T-helper 22 cell (primary cell): ENCODE data around the gene YWHAG.
"Not testable (repeated sequence)": the region's sequence is repeated elsewhere in the genome, so short reads cannot be mapped to it uniquely, and the experiment has no call there.

Experiments used
- DNase-seq: peaks from one replicate; pipeline ENCODE4 v3.0.0-alpha.2; 2020; ENCODE audit warnings: low read depth

YWHAG gene

GRCh38 chr7:76346778-76347177 is 12.0 kb downstream of the YWHAG start:
- no peak for DNase-seq

- DNase-seq: no peak
These were observed 12.7 kb downstream of the YWHAG start for GRCh38 chr7:76346097-76346496.

- no peak for DNase-seq
These were observed 14.9 kb downstream of the YWHAG start for GRCh38 chr7:76343931-76344321.

DNA sequence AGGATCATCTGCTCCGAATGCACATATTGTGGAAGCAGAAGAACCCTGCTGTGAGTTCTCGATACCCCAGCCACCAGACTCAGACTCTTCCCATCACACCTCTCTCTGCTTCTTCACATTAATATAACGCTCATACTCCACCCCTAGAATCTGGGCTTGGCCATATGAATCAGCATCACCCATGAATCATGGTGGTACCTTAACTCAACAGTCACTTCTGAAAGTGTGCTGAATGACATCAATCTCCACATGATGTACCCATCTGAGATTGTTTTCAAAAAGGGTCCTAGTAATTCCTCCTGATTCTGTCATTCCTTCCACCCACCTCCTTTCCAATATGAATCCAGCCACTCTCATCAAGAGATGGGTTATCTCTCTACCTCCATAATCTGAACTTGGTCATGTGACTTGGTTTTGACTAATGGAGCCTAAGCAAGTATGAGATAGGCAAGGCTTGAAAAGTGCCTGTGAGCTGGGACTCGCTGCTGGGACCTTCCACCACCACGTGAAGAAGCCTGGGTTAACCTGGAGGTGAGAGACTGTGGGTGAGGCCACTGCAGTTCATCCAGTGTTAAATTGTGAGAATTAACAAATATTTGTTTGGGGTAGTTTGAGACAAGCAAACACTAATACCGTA is 15.4 kb downstream of the YWHAG start:
- DNase-seq: no peak

DNA sequence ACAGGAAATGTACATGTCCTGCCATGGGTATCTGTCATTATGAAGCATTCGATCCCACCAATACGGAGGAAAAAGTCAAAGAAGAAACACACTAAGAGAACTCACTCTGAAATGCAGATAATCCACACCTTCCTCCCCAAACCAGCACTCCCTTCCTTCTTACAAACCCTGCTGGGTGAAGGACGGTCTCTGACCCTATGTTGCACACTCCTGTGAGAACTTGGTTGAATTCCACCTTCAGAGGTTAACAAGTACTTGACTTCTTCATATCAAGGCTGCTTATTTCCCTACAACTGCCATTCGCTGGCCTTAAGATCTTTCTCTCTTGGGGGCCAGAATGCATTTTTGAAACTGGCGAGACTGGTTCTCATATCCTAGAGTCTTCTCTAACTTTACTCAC is 16.6 kb downstream of the YWHAG start:
- no peak for DNase-seq

- no peak for DNase-seq
These were observed 18.1 kb downstream of the YWHAG start for GRCh38 chr7:76340617-76341131.

DNA sequence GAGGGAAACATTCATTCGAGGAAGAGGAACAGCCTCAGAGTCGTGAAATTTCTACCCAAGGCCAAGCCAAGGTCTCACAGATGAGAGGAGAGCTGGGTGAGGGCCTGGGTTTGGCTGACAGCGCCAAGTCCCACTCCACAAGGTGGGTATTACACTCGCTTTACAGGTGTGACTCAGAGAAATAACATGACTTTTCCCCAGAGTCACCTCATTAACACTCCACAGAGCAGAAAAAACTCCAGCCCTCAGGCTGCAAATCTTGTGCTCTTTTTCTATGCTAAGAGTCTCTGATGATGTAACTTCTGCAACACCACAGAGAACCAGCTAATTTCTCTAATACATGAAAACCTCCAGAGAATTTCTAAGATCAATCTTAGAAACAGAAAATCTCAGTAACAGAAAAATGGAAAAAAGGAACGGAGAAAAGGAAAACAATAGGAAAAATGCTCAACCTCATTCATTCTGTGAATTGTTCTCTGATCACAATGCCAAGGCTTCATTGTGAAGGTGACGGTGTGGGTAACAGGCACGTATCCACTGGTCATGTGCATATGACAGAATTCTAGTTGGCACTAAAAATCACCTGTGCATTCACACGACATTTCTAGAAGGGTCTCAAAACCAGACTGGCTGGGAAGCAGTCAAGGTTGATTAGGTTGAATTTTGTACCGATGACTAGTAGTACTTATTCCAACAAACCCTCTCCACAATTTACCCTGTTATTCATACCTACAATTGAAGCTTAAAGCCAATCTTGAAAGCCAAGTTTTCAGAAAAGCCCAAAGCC is 20.3 kb downstream of the YWHAG start:
- no peak for DNase-seq

DNA sequence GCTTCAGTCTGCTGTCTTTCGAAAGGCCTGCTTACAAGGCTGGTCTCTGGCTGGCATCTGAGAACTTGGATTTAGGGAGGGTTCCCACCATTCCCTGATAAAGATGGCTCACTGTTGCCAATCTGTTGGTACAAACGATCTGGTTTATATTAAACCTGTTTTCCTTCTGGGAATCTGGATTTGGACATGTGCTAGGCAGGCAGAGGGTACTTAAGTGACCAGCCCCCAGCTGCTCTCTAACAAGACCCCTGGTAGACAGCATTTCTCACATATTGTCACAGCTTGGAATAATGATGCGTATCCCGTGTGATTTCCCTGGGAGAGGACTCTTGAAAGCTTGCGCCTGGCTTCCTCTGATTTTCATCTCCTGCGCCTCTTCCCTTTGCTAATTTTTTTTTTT is 21.6 kb downstream of the YWHAG start:
- no peak for DNase-seq

DNA sequence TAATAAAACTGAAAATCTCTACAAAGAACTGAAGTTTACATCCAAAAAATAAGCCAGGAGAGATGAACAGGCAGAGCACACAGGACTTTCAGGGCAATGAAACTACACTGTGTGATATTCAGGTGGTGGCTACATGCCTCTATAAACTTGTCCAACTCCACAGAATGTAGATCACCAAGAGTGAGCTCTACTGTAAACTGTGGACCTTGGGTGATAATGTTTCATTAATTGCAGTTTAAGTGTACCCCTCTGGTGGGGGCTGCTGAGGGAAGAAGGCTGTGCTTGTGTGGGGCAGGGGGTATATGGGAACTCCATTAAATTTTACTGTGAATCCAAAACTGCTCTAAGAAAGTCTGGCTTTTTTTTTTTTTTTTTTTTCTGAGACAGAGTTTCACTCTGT is 22.7 kb downstream of the YWHAG start:
- no peak for DNase-seq

DNA sequence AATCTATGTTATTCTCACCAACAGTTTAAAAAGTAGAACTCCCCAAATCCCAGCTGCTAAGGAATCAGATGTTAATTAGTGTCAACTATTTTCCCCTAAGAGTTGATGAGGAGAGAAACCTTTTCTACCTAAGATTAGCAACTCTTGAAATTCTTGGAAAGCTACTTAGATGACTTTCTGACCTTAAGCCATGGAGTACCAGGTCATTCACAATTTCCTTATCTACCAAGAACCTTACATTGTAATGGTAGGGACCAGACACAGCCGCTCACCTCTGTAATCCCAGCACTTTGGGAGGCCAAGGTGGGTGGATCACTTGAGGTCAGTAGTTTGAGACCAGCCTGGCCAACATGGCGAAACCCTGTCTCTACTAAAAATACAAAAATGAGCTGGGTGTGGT is 23.4 kb downstream of the YWHAG start:
- DNase-seq: not testable (repeated sequence)

- DNase-seq: no peak
These were observed 24.3 kb downstream of the YWHAG start for GRCh38 chr7:76334320-76334967.

- no peak for DNase-seq
These were observed 25.2 kb downstream of the YWHAG start for GRCh38 chr7:76333511-76334101.

DNA sequence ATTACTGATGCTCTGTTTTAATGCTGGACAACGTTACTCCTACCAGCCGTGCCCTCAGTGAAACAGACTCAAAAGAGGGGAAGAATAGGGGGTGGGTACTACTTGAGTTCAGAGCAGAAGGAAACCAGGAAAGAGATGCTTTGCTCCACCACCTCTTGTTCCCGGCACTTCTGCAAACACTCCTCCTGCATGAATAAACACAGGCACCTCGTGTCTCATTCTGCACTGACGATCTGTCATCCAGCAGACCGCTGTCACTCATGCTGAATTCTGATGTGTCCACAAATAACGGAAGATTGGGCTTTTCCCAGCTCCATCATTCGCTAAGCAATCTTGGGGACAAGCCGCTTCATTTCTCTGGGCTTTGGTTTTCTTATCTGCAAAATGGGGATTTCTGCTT is 26.7 kb downstream of the YWHAG start:
- DNase-seq: no peak

- no peak for DNase-seq
These were observed 28.1 kb downstream of the YWHAG start for GRCh38 chr7:76330673-76331072.

DNA sequence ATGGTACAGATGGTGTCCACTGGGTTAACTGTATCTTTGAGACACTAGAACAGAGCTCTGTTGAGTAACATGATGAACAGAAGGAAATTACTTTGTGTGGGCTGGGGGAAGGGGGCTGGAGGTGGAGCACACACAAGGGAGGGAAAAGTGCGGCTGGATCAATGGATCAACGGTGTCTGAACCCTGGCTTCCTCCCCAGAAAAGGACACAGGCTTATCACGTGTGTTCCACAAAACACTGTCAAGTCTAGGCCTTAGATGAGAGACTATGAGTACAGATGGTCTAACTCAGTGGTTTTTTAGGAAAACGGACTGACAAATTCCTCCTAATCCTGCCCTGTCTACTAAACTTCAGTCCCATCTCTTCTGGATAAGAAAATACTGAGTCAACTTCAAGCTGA is 28.5 kb downstream of the YWHAG start:
- DNase-seq: no peak

- DNase-seq: no peak
These were observed 29.3 kb downstream of the YWHAG start for GRCh38 chr7:76329479-76329878.

GRCh38 chr7:76328389-76328788 is 30.4 kb downstream of the YWHAG start:
- DNase-seq: no peak

- no peak for DNase-seq
These were observed 31.2 kb downstream of the YWHAG start for GRCh38 chr7:76327610-76328009.

GRCh38 chr7:76326646-76327233 is 32.1 kb downstream of the YWHAG start:
- DNase-seq: no peak

GRCh38 chr7:76325811-76326210 is 33.0 kb downstream of the YWHAG start:
- DNase-seq: no peak

- DNase-seq: no peak
These were observed 33.7 kb downstream of the YWHAG start for GRCh38 chr7:76325092-76325491.
